ENCODE measurements around the gene RBM7.

The RBM7 gene

GRCh38 chr11:114358716-114359115, 41.8 kb upstream of the RBM7 start:
- Histone ChIP-seq H3K4me3 (ENCODE audit: low read length) (no peak overlapping the region), H2AFZ (ENCODE audit: low read length) (no peak overlapping the region), H3K27me3 (replicated peaks; ENCODE audit: insufficient read depth, low read length) (no peaks in the 10 kb centered on the region), H3K9me2 (replicated peaks; ENCODE audit: insufficient read depth, low read length) (no peaks in the 10 kb centered on the region), H3K4me2 (ENCODE audit: low read depth, low read length) (no peak overlapping the region), H3K9ac (ENCODE audit: low read length) (no peak overlapping the region), H3K9me3 (replicated peaks; ENCODE audit: insufficient read depth, low read length) (no peaks in the 10 kb centered on the region), H3K4me1 (ENCODE audit: low read length) (no peaks in the 10 kb centered on the region), H4K20me1 (ENCODE audit: insufficient read depth, low read length) (no peaks in the 10 kb centered on the region), H3K27ac (ENCODE audit: low read length) (no peak overlapping the region), H3K79me2 (ENCODE audit: low read length) (no peaks in the 10 kb centered on the region), H3F3A (ENCODE audit: insufficient read depth, low read length) (no peaks in the 10 kb centered on the region), H3K36me3 (replicated peaks; ENCODE audit: insufficient read depth, low read length) (no peaks in the 10 kb centered on the region)
- TF ChIP-seq EZH2 (optimal IDR thresholded peaks at IDR 0.05; ENCODE audit: low read depth, low read length) (no peak), EZH2phosphoT487 (IDR thresholded peaks at IDR 0.05; ENCODE audit: low read length) (no peak), CTCF (IDR thresholded peaks at IDR 0.05; ENCODE audit: low read length) (no peak)
- DNase-seq, result no peak

GRCh38 chr11:114359342-114359741, 41.1 kb upstream of the RBM7 start:
- no peak overlapping the region for H3K4me3 ChIP-seq (ENCODE audit: low read length)

GRCh38 chr11:114362326-114362725, 38.1 kb upstream of the RBM7 start:
- H2AFZ ChIP-seq (ENCODE audit: low read length), result no peak overlapping the region

More at GRCh38 chr11:114359342-114359741, 41.1 kb upstream of the RBM7 start:
- TF ChIP-seq EZH2 (optimal IDR thresholded peaks at IDR 0.05; ENCODE audit: low read depth, low read length) (no peak), EZH2phosphoT487 (IDR thresholded peaks at IDR 0.05; ENCODE audit: low read length) (no peak), CTCF (IDR thresholded peaks at IDR 0.05; ENCODE audit: low read length) (no peak)
- no peaks in the 10 kb centered on the region for H4K20me1 ChIP-seq (ENCODE audit: insufficient read depth, low read length)
- H3K9me2 ChIP-seq (replicated peaks; ENCODE audit: insufficient read depth, low read length), result no peaks in the 10 kb centered on the region
- no peak overlapping the region for H3K4me2 ChIP-seq (ENCODE audit: low read depth, low read length)
- H3K9ac ChIP-seq (ENCODE audit: low read length), result no peak overlapping the region
- DNase-seq, result no peak
- H3F3A ChIP-seq (ENCODE audit: insufficient read depth, low read length), result no peaks in the 10 kb centered on the region
- no peak overlapping the region for H2AFZ ChIP-seq (ENCODE audit: low read length)
- H3K4me1 ChIP-seq (ENCODE audit: low read length), result no peaks in the 10 kb centered on the region
- no peaks in the 10 kb centered on the region for H3K27me3 ChIP-seq (replicated peaks; ENCODE audit: insufficient read depth, low read length)
- H3K9me3 ChIP-seq (replicated peaks; ENCODE audit: insufficient read depth, low read length), result no peaks in the 10 kb centered on the region
- H3K79me2 ChIP-seq (ENCODE audit: low read length), result no peaks in the 10 kb centered on the region
- H3K27ac ChIP-seq (ENCODE audit: low read length), result no peak overlapping the region
- H3K36me3 ChIP-seq (replicated peaks; ENCODE audit: insufficient read depth, low read length), result no peaks in the 10 kb centered on the region

More at GRCh38 chr11:114362326-114362725, 38.1 kb upstream of the RBM7 start:
- no peaks in the 10 kb centered on the region for H3K4me1 ChIP-seq (ENCODE audit: low read length)
- no peak overlapping the region for H3K4me3 ChIP-seq (ENCODE audit: low read length)
- H3K79me2 ChIP-seq (ENCODE audit: low read length), result no peaks in the 10 kb centered on the region
- no peak for DNase-seq
- no peaks in the 10 kb centered on the region for H3F3A ChIP-seq (ENCODE audit: insufficient read depth, low read length)
- no peak overlapping the region for H3K9ac ChIP-seq (ENCODE audit: low read length)
- H4K20me1 ChIP-seq (ENCODE audit: insufficient read depth, low read length), result no peaks in the 10 kb centered on the region
- H3K27ac ChIP-seq (ENCODE audit: low read length), result no peak overlapping the region
- no peaks in the 10 kb centered on the region for H3K9me3 ChIP-seq (replicated peaks; ENCODE audit: insufficient read depth, low read length)
- no peak for TF ChIP-seq EZH2 (optimal IDR thresholded peaks at IDR 0.05; ENCODE audit: low read depth, low read length)
- no peak for TF ChIP-seq EZH2phosphoT487 (IDR thresholded peaks at IDR 0.05; ENCODE audit: low read length)
- TF ChIP-seq CTCF (IDR thresholded peaks at IDR 0.05; ENCODE audit: low read length), result no peak
- no peaks in the 10 kb centered on the region for H3K36me3 ChIP-seq (replicated peaks; ENCODE audit: insufficient read depth, low read length)
- no peak overlapping the region for H3K4me2 ChIP-seq (ENCODE audit: low read depth, low read length)
- H3K27me3 ChIP-seq (replicated peaks; ENCODE audit: insufficient read depth, low read length), result no peaks in the 10 kb centered on the region
- H3K9me2 ChIP-seq (replicated peaks; ENCODE audit: insufficient read depth, low read length), result no peaks in the 10 kb centered on the region

Measured in MM.1S (cell line).